Ecto neural progenitor cell (in vitro differentiated cells): Measurements from ENCODE around the gene HAPLN3.
"Not testable (repeated sequence)": the region's sequence is repeated elsewhere in the genome, so short reads cannot be mapped to it uniquely, and the experiment has no call there.

ENCODE experiments used
- DNase-seq: peaks from one replicate; pipeline ENCODE4 v3.0.0-alpha.2; 2018; ENCODE audit warnings: low spot score

The HAPLN3 gene, protein sequence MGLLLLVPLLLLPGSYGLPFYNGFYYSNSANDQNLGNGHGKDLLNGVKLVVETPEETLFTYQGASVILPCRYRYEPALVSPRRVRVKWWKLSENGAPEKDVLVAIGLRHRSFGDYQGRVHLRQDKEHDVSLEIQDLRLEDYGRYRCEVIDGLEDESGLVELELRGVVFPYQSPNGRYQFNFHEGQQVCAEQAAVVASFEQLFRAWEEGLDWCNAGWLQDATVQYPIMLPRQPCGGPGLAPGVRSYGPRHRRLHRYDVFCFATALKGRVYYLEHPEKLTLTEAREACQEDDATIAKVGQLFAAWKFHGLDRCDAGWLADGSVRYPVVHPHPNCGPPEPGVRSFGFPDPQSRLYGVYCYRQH

DNA sequence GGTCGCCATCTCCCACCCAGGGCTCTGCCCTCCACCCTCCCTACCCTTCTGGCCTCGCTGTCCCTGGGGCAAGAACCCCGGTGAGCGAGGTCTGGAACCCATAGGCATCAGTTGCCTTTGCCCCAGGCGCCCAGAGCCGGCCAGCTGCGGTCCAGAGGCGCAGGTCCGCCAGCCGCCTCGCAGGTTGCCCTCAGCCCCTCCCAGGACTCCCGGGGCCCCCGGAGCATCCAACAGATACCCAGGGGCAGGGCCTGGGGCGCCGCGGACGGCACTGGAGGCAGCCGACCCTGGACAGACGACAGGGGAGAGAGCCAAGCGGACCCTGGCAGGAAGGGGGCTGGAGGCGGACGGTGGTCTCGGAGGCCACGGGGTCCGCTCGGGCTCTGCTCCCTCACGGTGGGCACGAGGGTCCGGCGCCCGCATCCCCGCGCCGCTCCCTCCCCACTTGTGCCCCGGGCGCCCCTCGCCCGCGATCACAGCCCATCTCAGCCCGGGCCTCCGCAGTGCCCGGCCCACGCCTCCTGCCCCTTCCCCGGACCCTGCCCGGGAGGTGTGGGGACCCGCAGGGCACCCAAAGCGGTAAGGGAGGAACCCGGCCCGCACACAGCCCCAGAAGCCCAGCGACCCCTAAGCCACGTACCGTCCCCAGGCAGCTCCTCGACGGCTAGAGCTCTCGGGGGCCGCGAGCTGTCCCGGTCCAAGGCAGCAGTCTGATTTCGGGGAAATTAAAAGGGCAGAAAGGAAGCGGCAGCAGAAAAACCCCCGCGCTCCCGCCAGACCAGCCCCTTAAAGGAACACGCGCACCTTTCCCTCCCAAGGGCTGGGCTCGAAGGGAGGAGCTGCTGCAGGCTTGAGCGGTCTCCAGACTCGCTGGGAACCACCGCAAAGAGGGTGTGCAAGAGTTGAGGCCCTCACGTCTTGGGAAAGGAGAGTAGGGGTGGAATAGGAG, at the start of gene HAPLN3:
HAPLN3 (minus strand) TSS at position 726 of the 949 bp plus-strand sequence. CDS start 8,246 bp downstream, outside the sequence.
- peak; percentile 64 for DNase-seq

DNA sequence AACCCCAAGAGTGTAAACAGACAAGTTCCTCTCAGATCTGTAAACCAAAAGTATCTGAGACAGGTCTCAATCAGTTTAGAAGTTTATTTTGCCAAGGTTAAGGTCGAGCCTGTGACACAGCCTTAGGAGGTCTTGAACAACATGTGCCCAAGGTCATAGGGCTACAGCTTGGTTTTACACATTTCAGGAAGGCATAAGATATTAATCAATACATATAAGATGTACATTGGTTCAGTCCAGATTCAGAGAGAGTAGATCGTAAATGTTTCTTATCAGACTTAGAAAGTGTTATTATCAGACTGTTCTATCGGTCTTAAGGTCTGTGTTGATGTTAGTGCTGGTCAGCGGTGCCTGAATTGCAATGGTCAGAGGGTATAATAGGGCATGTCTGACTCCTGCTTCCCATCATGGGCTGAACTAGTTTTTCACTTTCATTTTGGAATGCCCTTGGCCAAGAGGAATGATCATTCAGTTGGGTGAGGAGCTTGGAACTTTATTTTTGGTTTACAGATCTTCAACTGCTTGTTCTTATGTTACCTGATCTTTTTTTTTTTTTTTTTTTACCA, 44.8 kb upstream of the HAPLN3 start:
- no peak for DNase-seq

DNA sequence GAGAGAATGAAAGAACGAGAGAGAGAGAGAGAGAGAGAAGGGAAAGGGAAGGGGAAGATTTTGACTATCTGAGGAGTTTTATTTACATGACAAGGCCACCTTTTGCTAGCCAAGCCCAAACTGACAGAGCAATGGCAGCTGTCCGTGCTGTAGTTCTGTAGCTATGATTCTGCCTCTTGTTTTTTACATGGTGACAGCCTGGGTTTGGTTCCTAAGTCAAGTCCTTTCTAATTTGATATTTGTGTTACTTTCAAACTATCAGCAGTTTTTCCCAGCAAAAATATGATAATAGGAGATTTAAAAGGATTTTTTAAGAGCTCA, 44.1 kb upstream of the HAPLN3 start:
- no peak for DNase-seq

DNA sequence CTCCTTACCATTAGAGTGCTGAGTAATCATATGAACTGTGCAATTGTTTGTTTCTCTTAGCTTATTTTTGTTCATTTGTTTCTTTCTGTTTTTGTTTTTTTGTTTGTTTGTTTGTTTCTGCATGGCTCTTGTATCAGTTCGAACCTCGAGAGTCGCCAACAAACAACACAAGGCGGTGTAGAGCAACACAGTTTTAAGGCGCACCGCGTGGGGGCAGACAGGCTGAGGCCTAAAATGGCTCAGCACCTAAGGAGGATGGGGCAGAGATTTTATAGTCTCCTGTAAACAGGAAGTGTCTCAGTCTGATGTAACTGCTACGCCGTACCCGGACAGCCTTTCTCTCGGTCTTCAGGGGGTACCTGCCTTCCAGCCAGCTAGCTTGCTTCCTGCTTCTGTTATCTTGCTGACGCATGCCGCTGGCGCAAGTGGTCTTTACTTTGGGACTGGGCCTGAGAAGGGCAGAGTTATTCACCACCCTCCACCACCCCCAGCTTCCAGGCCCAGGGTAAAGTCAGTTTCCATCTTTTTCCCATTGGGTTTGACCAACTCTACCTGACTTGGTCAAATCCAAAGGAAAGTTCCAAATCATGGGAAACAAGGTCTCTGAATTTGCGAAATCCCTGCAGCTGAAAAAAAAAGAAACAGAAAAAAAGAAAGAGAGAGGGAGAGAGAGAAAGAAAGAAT, 43.6 kb upstream of the HAPLN3 start:
- no peak for DNase-seq

DNA sequence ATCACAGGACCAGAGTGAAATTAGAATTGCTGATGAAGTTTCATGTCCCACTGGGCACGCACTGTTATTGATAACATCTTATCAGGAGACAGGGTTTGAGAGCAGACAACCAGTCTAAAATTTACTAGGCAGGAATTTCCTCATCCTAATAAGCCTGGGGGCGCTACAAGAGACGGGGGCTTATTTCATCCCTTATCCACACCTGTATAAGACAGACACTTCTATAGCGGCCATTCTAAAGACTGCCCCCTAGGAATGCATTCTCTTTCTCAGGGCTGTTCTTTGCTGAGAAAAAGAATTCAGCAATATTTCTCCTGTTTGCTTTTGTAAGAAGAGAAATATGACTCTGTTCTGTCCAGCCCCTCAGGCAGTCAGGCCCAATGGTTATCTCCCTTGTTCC, 39.1 kb upstream of the HAPLN3 start:
- not testable (repeated sequence) for DNase-seq

DNA sequence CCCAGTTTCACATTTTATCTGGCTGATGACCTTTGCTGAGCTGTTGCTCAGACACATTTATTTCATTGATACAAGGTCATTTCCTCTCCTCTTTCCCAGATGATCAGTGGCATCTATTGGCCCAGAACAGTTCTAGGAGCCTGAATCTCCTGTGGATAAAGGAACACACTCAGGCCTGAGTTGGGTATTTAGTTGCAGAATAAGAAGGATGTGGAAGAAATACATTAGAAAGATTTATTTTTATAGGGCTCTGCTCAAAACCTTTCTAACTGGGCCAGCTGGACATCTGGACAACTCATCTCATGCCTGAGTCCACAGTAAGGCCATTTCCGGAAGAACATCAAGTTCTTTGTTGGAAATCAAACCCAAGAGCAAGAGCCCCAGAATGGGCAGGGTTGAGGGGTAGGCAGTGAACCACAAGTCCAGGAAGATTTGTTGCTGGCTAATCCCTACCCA, 37.6 kb upstream of the HAPLN3 start:
- DNase-seq: no peak

DNA sequence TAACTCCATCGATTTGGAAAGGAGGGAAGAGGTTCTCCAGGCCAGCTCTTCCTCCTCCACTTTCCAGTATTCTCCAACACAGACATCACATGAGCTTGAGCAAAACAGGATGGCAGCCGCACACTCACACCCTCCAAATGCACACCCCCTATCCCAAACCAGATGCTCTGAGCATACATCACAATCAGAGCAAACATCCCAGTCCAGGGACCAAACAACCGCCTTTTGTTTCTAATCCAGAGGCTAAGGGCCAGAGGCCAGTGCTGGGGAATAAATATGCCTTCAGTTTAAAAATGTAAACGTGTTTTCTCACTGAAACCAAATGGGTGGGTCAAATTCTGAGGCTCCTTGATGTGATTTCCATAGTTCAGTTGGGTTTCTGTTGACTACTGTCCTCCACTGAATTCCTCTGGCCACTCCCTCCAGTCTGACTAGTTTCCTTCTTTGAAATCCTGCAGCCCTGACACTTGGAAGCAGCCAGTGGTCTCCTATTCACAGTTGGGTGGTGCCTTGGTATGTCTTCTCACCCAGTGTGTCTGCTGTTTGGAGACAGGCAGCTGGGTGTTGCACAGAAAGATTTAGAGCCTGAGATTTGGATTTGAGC, 37.0 kb upstream of the HAPLN3 start:
- DNase-seq: no peak

DNA sequence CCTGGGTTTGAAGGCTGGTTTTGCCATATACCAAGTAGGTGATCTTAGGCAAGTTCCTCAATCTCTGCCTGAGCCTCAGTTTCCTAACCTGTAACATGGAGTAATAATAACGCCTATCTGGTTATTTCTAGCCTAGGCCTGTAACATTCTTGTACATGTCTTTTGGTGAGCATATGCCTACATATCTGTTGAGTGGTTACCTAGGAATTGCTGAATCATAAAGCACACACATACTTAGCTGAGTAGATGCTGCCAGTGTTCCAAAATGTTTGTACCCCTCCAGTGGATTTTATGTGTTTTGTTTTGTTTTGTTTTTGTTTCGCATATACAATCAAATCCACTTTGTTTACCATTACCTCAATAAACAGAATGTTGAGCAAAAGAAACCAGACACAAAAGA, 35.2 kb upstream of the HAPLN3 start:
- no peak for DNase-seq

DNA sequence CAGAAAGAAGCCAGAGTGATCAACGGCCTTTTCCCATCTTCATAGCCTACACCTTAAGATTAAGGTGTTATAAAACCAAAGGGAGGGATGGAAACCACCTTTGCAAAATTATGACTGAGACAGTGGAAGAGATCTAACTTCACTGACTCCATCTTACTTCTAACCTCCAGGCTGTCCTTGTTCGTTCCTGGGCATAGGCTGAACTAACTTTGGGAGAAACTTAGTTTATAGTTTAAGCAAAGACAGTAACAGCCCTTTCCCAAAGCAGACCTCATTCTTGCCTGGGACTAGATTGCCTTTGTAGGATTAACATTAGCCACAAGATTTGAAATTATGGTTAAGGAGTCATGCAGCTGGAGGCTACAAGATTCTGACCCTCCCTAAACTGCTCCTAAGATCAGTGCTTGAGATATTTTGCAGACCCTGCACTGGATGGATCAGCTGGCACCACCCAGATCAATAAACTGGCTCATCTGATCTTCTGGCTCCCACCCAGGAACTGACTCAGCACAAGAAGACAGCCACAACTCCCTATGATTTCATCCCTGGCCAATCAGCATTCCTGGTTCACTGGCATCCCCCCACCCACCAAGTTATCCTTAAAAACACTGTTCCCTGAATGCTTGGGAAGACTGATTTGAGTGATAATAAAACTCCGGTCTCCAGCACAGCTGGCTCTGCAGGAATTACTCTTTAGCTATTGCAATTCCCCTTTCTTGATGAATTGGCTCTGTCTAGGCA, 34.2 kb upstream of the HAPLN3 start:
- not testable (repeated sequence) for DNase-seq

DNA sequence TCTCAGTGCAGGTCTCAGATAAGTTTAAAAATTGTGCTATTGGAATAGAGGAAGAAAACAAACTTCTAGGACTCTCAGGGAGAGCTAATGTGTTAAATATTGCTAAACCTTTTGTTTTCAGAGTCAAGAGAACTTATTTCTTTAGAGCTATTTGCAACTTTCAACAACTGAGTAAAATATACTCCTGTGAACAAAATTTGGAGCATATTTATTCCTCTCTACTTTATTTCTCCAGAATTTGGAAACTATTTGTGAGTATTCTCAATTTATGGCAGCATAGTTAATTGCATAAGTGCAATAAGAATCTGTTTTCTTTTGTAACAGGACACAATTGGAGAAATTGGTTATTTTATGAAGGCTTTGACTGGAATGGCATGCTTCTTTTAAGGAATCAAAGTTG, 32.8 kb upstream of the HAPLN3 start:
- DNase-seq: not testable (repeated sequence)

DNA sequence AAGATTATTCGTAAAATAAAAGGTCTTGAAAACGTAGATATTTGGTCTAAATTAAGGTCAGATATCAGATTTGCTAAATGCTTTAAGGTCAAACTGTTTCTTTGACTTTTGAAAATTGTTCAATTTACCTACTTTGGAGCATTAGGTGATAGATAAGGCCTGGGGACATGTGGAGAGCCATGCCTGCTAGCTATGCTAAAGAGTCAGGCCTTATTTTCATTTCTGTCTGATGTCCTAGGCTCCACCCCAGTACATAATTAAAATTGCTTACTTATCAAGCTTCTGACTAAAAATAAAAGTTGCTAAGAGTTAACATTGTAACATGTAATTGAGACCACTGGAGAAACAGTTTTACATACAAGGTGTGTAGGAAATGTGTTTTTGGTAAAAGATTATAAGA, 30.3 kb upstream of the HAPLN3 start:
- not testable (repeated sequence) for DNase-seq

DNA sequence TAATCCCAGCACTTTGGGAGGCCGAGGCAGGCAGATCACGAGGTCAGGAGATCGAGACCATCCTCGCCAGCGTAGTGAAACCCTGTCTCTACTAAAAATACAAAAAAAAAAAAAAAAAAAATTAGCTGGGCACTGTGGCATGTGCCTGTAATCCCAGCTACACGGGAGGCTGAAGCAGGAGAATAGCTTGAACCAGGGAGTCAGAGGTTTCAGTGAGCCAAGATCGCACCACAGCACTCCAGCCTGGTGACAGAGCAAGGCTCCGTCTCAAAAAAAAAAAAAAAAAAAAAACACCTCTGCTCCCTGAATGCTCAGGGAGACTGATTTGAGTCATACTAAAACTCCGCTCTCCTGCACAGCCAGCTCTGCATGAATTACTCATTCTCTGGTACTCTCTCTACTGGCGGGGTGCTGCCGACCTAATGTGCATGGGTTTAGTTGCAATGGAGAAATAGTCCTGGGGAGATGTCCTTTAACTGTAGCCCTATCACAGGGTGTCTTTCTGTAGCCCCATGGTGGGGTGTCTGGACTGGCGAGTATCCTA, 25.6 kb upstream of the HAPLN3 start:
- not testable (repeated sequence) for DNase-seq

DNA sequence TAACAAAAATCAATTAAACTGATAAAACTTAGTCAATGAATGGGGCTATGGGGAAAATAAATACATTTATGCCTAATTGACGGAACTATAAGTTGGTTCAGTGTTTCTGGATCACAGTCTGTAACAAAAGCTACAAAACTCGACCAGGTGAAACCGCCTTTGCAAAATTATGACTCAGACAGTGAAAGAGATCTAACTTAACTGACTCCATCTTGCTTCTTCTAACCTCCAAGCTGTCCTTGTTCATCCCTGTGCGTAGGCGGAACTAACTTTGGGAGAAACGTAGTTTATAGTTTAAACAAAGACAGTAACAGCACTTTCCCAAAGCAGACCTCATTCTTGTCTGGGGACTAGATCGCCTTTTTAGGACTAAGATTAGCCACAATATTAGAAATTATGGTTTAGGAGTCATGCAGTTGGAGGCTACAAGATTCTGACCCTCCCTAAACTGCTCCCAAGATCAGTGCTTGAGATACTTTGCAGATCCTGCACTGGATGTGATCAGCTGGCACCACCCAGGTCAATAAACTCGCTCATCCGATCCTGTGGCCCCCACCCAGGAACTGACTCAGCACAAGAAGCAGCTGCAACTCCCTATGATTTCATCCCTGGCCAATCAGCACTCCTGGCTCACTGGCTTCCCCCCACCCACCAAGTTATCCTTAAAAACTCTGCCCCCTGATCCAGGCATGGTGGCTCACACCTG, 25.0 kb upstream of the HAPLN3 start:
- DNase-seq: no peak

DNA sequence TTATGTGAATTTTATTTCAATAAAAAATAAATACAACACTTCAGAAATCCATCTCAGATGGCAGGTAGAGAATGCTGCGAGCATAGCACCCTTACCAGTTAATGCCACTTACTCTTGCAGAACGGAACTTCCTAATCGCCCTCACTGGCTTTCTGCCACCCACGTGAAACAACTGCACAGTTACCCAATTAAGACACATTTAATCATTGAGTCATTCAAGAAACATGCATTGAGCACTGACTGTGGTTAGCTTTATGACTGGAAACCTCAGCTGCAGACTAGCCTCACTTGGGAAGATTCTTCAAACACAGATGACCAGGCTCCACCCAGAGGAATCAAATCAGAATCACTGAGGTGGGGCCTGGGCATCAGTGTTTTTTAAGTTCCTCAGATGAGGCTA, 23.4 kb upstream of the HAPLN3 start:
- no peak for DNase-seq

DNA sequence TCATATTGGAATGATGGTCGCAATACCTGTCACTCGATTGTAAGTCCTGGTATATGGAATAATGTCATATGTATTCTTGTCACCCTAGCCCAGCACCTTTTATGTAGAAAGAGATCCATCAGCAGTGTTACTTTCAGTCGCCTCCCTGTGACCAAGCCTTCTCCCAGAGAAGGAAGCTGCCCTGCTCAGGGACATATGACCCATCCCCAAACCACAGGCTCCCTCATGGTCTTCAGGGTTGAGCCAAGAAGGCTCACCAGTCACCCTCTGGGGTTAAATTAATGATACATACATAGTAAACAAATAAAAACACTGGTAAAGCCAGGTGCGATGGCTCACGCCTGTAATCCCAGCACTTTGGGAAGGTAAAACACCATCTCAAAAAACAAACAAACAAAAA, 22.4 kb upstream of the HAPLN3 start:
- no peak for DNase-seq

DNA sequence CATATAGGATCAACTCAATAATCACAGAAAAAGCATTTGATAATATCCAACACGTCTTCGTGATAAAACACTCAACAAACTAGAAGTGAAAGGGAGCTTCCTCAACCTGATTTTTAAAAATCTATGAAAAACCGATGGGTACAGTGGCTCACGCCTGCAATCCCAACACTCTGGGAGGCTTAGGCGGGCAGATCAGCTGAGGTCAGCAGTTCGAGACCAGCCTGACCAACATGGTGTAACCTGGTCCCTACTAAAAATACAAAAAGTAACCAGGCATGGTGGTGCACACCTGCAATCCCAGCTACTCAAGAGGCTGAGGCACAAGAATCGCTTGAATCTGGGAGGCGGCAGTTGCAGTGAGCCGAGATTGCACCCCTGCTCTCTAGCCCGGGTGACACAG, 20.0 kb upstream of the HAPLN3 start:
- DNase-seq: no peak

DNA sequence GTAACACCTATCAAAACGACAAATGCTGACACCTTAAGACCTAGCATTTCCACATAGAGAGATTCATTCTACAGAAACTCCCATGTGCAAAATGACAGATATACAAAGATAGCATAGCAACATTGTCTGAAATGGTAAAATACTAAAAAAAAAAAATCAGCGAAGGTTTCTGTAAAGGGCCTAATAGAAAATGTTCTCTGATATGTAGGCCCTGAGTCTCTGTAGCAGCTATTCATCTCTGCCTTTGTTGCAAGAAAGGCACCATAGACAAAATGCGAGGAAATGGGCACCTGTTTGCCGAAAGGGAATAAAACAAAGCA, 18.5 kb upstream of the HAPLN3 start:
- no peak for DNase-seq

DNA sequence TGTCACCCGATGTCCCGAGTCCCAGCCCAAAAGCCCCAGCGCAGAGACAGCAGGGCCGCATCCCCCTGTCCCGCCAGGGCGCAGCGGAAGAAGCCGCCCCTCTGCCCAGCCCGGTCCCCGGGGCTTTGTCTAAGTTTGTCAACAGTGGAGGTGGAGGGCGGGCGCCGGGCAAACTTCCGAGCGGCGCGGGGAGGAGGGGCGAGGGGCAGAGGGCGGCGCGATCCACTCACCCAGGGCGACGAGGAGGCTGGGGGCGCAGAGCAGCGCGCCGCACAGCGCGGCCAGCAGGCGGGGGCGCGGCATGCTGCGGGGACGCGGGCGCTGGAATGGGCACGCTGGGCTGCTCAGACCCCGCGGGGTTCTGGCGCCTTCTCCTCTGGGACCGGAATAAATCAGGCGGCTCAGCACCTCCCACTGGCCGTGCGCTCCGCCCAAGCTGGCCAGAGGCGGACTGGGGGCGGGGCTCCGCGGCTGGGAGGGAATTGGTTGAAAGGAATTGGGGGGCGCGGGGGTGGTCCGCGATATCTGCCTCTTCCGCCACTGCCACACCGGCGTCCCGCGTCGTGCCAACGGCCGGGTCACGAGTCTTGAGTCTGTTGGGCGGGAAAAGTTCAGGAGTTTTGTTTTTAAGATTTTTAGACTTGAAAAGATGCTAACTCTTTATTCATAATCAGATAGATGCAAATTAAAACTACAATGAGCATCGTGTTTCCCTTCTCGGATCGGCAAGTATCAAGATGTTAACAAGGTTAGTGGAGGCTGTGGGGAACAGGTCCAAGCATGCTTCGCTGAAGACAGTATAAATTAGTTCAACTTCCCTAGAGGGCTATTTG, 17.9 kb upstream of the HAPLN3 start, which contains the start of gene MFGE8:
MFGE8 (minus strand) TSS at position 363 of the 833 bp plus-strand sequence; CDS start at position 303, 60 bp downstream.
- DNase-seq: peak; percentile 93

DNA sequence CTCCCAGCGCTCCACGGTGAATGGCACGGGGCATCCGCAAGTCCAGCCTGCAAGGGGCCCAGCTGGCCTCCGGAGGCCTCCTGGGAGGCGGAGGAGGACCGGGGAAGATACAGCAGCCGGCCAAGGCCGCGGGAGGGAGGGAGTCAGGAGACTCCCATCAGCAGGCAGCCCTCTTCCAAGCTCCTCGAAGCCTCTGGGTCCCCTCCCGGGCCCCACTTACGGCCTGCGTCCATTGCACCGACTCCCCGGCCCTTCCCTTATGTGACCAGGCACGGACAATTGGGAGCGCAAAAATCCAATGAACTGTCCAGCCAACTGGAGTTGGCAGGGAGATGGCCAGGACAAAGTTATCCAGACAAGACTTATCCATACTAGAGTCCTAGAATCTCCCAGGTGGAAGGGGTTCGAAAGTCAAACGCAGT, 17.2 kb upstream of the HAPLN3 start:
- no peak for DNase-seq
